Limb (tissue), 2 donors: Measurements from ENCODE around the gene GSG1L.
"Not testable (repeated sequence)": the region's sequence is repeated elsewhere in the genome, so short reads cannot be mapped to it uniquely, and the experiment has no call there.

ENCODE experiments used
- DNase-seq, 2 donors: peaks; one replicate each; pipeline ENCODE4 v3.0.0-alpha.2; 2016; ENCODE audit errors: extremely low spot score in 2 of 2

Gene GSG1L

DNA sequence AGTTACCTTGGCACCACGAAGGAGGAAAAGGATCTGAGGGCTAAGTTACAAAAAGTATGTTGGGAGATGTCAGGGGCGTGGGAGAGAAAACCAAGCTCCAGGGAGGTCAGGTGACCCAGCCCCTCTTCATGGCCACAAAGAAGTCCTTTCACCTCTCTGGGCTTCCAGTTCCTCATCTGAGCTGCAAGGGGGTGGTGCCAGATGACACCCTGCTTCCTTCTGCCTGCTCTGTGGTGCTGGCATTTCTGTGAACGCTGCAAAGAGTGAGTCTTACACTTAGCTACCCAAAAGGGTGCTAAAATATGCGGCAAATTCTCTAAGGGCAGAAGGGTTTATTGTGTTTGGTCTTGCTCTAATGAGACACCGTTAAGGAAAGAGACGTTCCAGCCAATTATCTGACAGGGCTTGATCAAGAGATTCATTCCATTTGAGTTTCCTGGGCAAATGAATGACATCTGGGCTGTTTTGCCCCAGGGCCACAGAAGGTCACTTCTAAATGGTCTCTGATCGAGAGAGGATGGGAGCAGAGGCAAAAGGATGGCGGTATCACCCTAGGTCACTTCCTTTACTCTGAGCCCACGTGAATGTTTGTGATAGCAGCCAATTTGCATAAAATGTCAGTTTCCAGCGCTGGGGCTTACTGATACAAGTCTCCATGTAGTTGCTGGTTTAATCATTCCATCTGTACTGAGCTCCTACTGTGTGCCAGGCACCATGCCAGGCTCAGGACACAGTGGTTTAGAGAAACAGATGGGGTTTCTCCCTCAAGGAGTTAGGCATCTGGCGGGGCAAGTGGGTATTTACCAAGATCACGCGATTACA is 303.3 kb downstream of the GSG1L start:
- no peak for DNase-seq

DNA sequence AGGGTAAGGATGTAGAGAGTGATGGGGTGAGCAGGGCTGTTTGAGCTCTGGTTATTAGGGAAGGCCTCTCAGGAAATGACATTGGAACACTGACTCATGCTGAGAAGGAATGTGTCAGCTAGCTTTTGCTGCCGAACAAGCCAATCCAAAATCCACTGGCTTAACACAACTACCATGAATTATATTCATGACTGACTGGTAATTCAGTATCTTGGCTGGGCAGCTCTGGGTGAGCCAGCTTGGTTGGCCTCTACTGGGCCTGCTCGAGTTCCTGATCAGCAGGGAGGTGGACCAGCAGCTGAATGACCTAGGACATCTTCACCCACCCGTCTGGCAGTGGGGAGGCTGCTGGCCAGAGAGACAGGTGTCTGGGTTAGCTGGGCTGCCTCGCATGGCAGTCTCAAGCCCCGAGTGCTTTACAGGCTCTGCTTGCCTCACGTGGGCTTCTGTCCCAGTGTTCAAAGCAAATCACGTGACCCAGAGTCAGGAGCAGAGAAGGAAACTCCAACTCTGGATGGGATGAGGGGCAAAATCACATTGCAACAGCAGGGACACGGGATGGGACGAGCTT is 304.1 kb downstream of the GSG1L start:
- no peak for DNase-seq

DNA sequence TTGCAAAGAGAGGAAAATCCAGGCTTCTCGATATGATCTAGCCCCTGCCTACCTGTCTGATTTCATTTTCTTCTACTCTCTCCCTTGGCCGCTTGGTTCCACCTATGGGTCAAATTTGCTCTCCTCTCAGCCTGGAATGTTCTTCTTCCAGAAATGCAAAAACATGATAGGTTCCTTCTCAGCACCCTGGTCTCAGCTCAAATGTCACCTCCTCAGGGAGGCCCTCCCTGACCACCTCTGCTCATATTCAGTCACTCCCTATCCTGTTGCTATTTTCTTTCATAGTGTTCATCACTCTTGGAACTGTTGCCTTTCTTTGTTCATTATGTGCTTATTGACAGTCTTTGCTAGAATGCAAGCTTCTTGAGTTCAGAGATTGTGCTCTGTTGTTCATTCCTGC is 305.0 kb downstream of the GSG1L start:
- no peak for DNase-seq

DNA sequence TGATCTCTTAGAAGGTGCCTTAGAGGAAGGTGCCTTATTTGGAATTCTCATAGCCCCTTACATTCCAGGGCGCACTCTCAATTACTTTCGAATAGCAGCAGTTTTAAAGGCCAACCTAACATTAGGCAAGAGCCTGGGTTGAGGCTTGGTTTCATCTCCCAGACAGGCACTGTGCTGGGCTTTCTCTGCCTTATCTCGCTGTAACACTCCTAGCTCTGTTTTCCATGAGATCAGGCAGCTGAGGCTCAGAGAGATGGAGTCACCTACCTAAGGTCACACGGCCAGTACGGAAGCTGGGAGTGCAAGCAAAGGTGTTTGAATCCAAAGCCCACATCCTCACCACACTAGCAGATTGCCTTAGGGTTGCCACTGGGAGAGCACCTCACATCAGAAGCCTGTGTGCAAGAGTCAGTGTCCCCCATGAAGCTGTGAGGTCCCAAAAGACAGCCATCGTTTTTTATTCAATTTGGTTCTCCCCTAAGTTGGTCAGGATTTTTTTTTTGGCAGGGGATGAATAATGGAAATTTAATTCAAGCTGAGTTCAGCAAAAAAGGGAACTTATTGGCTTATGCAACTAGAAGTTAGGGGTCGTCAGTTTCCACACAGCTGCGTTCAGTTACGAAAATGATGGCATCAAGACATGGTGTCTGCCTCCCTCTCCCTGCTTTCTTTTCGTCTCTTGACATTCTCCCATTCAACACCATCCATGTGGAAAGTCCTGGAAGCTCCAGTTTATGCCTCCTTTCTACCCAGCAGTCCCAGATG is 307.1 kb downstream of the GSG1L start:
- no peak for DNase-seq

DNA sequence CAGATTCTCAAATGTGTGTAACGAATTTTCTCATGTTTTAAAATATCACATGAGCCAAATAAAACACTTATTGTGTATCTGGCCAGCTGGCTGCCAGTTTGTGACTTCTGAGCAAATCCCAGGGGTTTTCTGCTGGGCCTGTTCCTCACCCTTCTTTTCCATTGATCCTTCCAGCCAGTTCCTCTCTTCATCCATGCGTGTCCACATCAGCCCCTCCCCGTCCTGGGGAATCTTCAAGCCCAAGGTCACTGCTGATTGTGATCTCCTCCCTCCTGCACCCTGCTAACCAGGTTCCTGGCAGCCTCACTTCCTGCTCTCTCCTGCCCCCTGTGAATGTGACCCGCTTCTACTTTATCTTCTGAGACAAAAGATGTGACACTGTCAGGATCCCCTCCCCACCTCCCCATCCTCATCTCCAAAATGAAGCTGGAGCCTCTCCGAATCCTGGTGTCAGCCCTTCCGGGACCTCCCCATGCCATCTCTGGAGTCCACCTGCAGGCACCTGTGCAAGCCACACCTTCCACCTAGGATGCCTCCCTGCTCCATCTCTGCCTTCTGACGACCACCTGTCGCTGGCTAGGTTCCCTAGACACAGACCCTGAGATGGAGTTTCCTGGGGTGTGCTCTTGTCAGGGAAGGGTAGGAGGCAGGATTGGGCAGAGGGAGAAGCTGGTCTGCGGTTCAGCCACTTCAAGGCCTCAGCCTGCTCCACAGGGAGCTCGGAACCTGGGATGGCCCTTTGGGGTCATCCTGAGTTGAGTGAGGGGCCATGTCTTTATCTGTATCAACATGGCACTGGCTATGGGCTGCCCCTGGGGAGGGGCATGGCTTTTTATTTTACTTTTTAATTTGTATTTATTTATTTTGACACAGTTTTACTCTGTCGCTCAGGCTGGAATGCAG is 308.5 kb downstream of the GSG1L start:
- no peak for DNase-seq

DNA sequence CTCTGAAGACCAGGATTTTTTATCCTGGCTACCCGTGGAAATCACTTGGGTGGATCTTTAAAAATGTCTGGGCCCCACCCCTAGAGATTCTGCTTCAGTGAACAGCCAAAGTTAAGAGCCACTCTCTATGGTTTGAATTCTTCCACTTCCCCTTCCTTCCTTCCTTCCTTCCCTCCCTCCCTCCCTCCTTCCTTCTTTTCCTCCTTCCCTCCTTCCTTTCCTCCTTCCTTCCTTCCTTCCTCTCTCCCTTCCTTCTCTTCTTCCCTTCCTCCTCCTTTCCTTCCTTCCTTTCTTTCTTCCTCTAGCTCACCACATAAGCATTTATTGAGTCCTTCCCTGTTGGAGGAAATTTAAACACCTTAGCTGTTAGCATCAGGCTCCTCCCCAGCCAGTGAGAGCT is 310.0 kb downstream of the GSG1L start:
- DNase-seq = no peak

DNA sequence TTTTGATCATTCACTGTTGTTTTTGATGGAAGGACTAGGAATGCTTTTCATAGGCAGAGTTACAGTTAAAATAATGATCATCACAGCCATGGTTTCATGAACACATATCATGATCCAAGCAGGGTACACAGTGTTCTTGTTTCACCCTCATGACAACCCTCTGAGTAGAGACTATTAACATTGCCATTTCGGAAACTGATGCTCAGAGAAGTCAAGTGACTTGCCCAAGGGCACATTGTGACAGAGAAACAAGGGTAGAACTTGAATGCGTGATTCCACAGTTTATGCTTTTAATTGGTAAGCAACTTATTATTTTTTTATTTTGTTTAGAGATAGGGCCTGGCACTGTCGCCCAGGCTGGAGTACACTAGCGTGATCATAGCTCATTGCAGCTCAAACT is 311.3 kb downstream of the GSG1L start:
- DNase-seq = no peak

DNA sequence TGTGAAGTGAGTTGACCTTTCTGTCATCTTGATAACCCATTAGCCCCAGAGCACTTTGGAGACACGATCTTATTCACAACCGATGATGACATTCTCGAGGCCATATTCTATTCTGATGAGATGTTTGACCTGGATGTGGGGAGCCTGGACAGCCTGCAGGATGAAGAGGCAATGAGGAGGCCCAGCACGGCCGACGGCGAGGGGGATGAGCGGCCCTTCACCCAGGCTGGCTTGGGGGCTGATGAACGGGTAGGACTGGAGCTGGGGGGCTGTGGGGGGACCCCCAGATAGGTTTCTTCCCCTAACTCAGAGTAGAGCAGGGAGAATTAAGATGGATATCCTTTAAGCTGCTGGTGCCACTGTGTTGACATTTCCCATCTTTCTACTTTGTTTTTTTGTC is 311.8 kb downstream of the GSG1L start:
- DNase-seq = no peak

DNA sequence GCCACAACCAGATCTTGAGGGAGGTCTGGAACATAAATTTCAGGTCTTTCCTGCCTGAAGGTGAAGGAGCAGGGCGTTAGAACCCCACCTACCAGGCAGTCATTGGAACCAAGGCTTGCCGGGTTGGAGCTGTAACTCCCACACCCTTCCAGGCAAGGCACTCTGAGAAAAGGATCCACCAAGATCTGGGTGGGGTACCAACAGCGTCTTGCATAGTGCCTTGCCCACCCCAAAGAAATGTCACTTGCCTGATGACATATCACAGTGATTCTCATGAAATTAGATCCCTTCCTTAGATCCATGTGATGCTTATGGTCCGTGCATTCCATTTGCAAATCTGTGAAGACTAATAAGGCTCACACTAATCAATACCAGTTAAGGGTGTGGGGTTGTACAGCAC is 312.3 kb downstream of the GSG1L start:
- no peak for DNase-seq

DNA sequence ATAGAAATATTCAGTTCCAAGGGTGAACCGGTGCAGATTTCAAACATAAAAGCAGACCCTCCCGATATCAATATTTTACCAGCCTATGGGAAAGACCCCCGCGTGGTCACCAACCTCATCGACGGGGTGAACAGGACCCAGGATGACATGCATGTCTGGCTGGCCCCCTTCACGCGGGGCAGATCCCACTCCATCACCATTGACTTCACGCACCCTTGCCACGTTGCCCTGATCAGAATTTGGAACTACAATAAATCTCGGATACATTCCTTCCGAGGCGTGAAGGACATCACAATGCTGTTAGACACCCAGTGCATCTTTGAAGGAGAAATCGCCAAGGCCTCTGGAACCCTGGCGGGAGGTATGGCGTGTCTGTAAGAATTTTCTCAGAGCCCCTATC is 313.6 kb downstream of the GSG1L start:
- DNase-seq = no peak

DNA sequence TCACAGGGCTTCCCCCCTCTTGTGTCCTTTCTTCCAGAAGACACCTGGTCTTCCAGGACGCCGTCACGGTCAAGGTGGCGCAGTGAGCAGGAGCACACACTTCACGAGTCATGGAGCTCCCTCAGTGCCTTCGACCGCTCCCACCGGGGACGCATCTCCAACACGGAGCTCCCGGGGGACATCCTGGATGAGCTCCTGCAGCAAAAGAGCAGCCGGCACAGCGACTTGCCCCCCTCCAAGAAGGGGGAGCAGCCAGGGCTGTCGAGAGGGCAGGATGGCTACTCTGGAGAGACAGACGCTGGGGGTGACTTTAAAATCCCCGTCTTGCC is 314.0 kb downstream of the GSG1L start:
- no peak for DNase-seq

DNA sequence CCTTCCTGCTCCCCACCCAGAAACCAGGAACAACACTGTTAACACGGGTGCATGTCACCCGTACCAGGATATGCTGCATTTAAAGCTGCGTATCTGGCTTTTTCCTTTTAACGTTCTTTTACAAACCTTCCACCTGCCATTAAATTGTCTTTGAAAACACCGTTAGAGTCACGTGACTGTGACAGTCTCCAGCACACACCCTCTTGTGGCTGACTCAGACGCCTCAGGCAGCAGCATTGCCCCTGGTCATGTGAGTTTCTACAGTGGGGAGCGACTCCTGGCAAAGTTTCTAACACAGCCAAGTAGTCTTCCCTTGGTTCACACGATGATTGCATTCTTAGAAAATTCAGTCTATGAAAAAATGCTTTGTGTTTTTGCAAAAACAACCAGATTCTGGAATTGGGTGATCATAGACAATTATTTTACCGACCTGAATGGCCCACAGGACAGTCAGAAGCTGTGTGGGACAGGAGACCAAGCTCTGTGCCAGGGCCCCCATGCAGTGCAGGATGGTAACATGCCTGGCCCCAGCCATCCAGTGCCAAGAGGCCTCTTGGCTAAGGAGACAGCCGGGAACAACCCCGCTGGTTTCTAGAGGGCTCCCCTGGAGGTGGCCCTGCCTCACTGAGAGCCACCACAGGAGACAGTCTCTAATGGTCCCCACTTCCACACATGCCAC is 314.5 kb downstream of the GSG1L start:
- no peak for DNase-seq

DNA sequence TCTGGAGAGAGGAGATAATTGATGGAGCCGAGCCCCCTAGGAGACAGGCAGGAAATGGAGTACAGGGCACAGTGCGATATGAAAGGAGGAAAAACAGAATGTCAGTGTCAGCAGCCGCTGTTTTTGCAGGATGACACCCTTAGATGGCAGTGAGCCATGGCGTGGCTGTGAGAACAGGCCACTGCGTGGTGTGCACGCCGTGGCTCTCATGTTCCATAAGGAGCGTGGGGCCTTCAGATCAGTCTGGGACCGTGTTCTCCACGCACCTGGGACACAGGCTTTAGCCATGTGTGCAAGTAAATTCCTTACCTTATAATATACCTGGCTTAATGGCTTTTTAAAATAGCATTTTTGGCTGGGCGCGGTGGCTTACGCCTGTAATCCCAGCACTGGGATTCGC is 315.6 kb downstream of the GSG1L start:
- no peak for DNase-seq

DNA sequence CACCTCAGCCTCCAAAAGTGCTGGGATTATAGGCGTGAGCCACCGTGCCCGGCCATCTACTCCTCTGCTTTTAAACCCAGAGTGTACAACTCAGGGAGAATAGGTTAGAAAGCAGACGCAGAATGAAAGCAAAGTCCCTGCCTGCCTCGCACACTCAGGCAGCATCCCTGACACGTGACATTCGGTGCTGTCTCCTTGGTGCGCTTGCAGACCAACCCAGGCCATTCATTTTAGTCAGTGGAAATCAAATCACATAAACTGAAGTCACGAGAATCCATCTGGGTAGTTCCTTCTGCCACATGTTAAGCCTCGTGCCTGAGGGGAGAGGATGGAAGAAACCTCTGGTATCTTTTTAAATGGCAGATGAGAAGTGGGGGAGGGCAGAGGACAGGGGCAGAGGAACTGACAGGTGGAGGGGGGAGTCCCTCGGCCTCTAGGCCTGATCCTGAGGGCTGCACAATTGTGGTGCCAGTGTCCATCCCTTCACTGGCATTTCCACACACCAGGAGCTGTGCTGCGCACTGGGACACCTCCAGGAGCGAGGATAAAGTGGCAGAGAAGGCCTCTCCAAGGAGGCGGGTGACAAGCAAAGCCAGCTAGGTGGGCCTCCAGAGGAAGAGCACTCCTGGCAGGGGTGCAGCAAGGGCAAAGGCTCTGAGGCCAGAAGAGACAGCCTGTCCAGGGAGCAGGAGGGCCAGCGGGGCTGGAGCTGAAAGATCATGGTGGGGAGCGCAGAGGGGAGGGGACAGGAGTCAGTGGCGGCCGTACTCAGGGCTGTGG is 317.2 kb downstream of the GSG1L start:
- DNase-seq = no peak

DNA sequence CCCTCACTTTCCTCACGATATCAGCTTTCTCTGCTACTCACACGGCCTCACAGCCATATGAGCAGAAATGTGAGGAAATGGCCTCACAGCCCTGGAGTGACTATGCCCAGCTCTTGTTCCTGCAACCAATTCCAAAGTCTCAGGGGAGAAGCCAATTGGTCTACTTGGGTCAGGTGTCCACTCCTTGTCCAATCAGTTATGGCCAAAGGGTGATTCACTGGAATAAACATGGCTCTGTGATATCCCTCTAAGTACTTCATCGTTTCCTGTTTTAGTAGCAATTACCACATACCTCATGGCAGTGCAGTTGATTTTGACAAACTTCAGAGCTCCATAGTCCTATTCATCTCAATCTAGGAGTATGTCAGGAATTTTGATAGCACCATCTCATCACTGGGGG is 318.2 kb downstream of the GSG1L start:
- no peak for DNase-seq

DNA sequence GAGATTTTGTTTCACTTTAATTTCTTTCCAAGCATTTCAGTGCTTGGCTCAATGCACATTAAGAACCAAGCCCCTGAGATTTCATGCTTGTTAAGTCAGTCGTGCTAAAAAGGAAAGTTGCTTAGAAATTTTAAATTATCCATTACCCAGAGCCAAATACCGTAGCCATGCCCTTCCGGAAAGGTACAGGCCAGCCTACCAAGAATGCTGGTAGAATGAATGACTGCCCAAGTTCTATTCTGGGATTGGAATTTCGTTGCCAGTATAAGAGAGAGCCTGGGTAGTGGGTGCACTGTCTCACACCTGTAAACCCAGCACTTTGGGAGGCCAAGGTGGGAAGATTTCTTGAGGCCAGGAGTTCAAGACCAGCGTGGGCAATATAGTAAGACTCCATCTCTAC is 319.6 kb downstream of the GSG1L start:
- DNase-seq = no peak

DNA sequence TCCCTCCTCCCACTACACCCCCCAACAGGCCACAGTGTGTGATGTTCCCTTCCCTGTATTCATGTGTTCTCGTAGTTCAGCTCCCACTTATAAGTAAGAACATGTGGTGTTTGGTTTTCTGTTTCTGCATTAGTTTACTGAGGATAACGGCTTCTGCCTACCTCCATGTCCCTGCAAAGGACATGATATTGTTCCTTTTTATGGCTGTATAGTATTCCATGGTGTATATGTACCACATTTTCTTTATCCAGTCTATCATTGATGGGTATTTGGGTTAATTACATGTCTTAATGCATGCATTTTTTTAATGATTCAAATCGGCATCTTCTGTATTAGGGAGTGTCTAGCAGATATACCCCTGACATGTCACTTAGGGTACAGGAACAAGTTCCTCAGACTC is 320.5 kb downstream of the GSG1L start:
- DNase-seq = not testable (repeated sequence)

DNA sequence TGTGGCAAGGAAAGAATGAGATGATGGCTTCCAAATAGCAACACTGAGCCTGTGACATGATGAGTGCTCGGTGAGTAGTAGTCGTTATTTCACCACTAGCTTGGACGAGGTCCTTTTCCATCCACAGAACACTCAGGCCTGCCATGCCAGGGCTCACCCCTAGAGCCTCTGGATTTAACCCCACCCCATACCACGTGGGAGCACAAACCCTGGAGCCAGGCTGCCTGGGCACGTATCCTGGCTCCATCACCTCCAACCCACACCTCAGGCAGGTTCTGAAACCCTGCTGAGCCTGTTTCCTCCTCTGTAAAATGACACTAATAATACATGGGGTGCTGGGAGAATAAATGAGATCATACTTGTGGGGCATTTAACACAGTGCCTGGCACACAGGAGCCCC is 321.2 kb downstream of the GSG1L start:
- no peak for DNase-seq

DNA sequence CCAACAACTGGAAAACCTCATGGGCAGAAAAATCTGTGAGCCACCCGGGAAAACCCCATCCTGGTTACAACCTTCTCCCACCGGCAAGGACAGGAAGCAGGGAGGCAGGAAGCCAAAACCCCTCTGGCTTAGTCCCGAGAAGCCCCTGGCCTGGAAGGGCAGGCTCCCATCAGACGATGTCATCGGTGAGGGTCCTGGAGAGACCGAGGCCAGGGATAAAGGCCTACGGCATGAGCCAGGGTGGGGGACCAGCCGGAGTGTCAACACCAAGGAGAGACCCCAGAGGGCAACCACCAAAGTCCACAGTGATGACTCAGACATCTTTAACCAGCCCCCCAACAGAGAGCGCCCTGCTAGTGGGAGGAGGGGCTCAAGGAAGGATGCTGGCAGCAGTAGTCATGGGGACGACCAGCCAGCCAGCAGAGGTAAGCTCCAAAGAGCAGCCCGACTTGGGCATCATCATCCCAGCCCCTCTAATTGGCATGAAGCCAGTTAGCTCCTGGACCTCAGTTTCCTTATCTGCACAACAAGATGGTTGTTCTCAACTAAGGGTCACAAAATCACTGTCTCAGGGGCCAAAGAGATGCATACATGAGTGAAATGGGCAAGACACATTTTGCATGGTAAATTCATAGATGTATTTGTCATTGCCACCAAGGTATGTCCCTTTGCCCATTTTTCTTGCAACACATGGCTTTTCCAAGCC is 322.9 kb downstream of the GSG1L start:
- no peak for DNase-seq
